ENCODE measurements around the gene RERGL. TPM values are rescaled to one million over a fixed set of nuclear protein-coding genes. Genes with fewer than 3 reads are reported as not detected.

Gene RERGL
- polyA plus RNA-seq, 3 donors, result not detected

- H3K4me3 Mint-ChIP-seq, result no peak overlapping the region
- TF ChIP-seq CTCF (IDR thresholded peaks at IDR 0.05), result no peak
- Histone ChIP-seq H3K9ac (ENCODE audit: insufficient read depth, low read length, poor library complexity, severe bottlenecking) (no peak overlapping the region), H3K9me3 (replicated peaks in 1 of 2; ENCODE audit: control insufficient read depth in 1 of 2, insufficient read depth in 1 of 2, low read length in 2 of 2) (peaks cover 3 to 12% of the 10 kb centered on the region in 2 donors), H3K27ac (ENCODE audit: low read depth in 1 of 2, low read length in 2 of 2) (no peak overlapping the region), H3K27me3 (ENCODE audit: control insufficient read depth in 2 of 2, insufficient read depth in 2 of 2, low read length in 2 of 2) (no peaks in the 10 kb centered on the region), H2AFZ (ENCODE audit: insufficient read depth, low read depth, low read length, poor library complexity, severe bottlenecking) (no peak overlapping the region), H4K20me1 (ENCODE audit: insufficient read depth, low read length) (no peaks in the 10 kb centered on the region), H3K79me2 (ENCODE audit: insufficient read depth, low read length) (no peaks in the 10 kb centered on the region), H3K4me3 (replicated peaks in 1 of 3; ENCODE audit: low read depth in 2 of 3, low read length in 3 of 3) (no peak overlapping the region), H3K36me3 (replicated peaks in 1 of 2; ENCODE audit: control insufficient read depth in 1 of 2, insufficient read depth in 2 of 2, low read length in 2 of 2) (no peaks in the 10 kb centered on the region), H3K4me1 (ENCODE audit: control insufficient read depth in 1 of 2, insufficient read depth in 2 of 2, low read length in 2 of 2) (no peaks in the 10 kb centered on the region), H3K4me2 (replicated peaks; ENCODE audit: extremely low read depth, low read length, poor library complexity, severe bottlenecking) (no peak overlapping the region)
- no peaks in the 10 kb centered on the region for H3K4me1 Mint-ChIP-seq
- 33% methylated on average over 1 of the region's 3 CpGs for WGBS (ENCODE audit: insufficient coverage)
- H3K27ac Mint-ChIP-seq, result no peak overlapping the region
- H3K27me3 Mint-ChIP-seq (ENCODE audit: low read depth in 3 of 3), result no peaks in the 10 kb centered on the region
- H3K9me3 Mint-ChIP-seq, result peaks cover 0 to 19% (median 8%) of the 10 kb centered on the region in 7 donors
- no peaks in the 10 kb centered on the region for H3K36me3 Mint-ChIP-seq
- no peak for DNase-seq
- intact Hi-C loops (cut with micrococcal nuclease), result no loop called here
Observed at GRCh38 chr12:18074001-18074400, 16.0 kb downstream of the RERGL start.

GRCh38 chr12:18072723-18073122 lies 17.3 kb downstream of the RERGL start:
- no peak for DNase-seq
- Histone ChIP-seq H3K9ac (ENCODE audit: insufficient read depth, low read length, poor library complexity, severe bottlenecking) (no peak overlapping the region), H3K27me3 (ENCODE audit: control insufficient read depth in 2 of 2, insufficient read depth in 2 of 2, low read length in 2 of 2) (no peaks in the 10 kb centered on the region), H3K4me2 (replicated peaks; ENCODE audit: extremely low read depth, low read length, poor library complexity, severe bottlenecking) (no peak overlapping the region), H3K4me3 (replicated peaks in 1 of 3; ENCODE audit: low read depth in 2 of 3, low read length in 3 of 3) (no peak overlapping the region), H3K27ac (ENCODE audit: low read depth in 1 of 2, low read length in 2 of 2) (no peak overlapping the region), H3K36me3 (replicated peaks in 1 of 2; ENCODE audit: control insufficient read depth in 1 of 2, insufficient read depth in 2 of 2, low read length in 2 of 2) (no peaks in the 10 kb centered on the region), H2AFZ (ENCODE audit: insufficient read depth, low read depth, low read length, poor library complexity, severe bottlenecking) (no peak overlapping the region), H3K79me2 (ENCODE audit: insufficient read depth, low read length) (no peaks in the 10 kb centered on the region), H3K4me1 (ENCODE audit: control insufficient read depth in 1 of 2, insufficient read depth in 2 of 2, low read length in 2 of 2) (no peaks in the 10 kb centered on the region), H3K9me3 (replicated peaks in 1 of 2; ENCODE audit: control insufficient read depth in 1 of 2, insufficient read depth in 1 of 2, low read length in 2 of 2) (peaks cover 3 to 15% of the 10 kb centered on the region in 2 donors), H4K20me1 (ENCODE audit: insufficient read depth, low read length) (no peaks in the 10 kb centered on the region)
- no peaks in the 10 kb centered on the region for H3K36me3 Mint-ChIP-seq
- no peaks in the 10 kb centered on the region for H3K27me3 Mint-ChIP-seq (ENCODE audit: low read depth in 3 of 3)
- WGBS (ENCODE audit: insufficient coverage), result 80% methylated on average over 8 of the region's 14 CpGs
- no peak for TF ChIP-seq CTCF (IDR thresholded peaks at IDR 0.05)
- no peak overlapping the region for H3K27ac Mint-ChIP-seq
- no peaks in the 10 kb centered on the region for H3K4me1 Mint-ChIP-seq
- no peak overlapping the region for H3K4me3 Mint-ChIP-seq
- peaks cover 0 to 19% (median 8%) of the 10 kb centered on the region in 7 donors for H3K9me3 Mint-ChIP-seq
- intact Hi-C loops (cut with micrococcal nuclease), result no loop called here
